Fibroblast of skin of right quadriceps (primary cell): ENCODE results near the gene CCDC141.

Experiments used
- DNase-seq: peaks from one replicate; pipeline ENCODE4 v3.0.0-alpha.2; 2013

CCDC141 gene

GRCh38 chr2:178824181-178824580, 225.8 kb downstream of the CCDC141 start:
- no peak for DNase-seq

DNA sequence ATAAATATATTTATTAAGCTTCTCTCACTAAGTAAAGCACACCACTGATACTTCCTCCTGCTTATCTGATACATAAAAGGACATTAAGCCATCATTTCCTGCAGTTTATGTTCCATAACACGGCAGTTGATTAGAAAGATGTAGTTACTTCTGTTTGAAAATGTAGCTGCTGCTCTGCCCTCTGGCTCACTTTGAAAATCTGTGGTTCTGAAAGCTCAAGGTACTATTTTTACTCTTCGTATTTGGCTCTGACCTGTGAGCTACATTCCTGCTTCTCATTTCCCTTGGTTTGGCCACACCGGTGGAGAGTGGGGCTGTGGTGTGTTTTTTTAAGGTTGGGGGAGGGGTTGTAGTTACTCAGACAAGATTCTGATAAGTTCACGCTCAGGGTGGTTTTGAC, 229.9 kb downstream of the CCDC141 start:
- no peak for DNase-seq

GRCh38 chr2:178819147-178819875, 230.6 kb downstream of the CCDC141 start:
- no peak for DNase-seq

DNA sequence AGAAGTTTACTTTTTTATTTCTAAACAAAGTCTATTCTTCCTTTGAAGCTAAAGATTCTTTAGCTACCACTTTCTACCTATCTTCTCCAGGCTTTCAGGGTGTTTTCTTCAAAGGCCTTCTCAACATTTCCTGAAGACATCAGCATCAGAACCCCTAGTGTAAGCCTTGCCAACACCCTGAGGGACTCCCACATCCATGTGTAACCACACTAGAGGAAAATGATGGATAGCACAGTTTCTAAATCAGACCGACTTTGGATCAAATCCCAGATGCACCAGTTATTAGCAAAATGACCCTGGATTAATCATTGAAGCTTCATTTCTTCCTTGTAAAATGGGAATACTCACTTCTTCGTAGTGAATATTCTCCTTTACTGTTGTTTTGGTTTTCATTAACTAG, 238.0 kb downstream of the CCDC141 start:
- no peak for DNase-seq

DNA sequence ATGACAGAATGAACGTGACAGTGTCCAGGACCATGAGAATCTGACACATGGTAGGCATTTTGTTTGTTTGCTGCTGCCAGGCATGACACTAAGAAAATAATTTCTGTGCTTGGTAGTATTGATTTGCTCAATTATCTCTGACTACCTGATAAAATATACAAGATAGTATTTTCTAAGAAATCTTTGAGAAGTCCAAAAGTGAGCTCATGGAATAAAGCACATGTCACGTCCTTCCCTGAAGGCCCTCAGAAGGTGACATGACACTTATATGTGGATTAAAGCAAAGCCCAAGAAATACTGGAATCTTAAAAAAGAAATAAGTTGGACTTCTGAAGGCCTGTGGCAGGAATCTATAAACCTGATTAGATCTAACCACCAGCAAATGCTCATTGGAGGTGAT, 238.9 kb downstream of the CCDC141 start:
- no peak for DNase-seq

- no peak for DNase-seq
Measured at GRCh38 chr2:178810422-178810821, 239.5 kb downstream of the CCDC141 start.

DNA sequence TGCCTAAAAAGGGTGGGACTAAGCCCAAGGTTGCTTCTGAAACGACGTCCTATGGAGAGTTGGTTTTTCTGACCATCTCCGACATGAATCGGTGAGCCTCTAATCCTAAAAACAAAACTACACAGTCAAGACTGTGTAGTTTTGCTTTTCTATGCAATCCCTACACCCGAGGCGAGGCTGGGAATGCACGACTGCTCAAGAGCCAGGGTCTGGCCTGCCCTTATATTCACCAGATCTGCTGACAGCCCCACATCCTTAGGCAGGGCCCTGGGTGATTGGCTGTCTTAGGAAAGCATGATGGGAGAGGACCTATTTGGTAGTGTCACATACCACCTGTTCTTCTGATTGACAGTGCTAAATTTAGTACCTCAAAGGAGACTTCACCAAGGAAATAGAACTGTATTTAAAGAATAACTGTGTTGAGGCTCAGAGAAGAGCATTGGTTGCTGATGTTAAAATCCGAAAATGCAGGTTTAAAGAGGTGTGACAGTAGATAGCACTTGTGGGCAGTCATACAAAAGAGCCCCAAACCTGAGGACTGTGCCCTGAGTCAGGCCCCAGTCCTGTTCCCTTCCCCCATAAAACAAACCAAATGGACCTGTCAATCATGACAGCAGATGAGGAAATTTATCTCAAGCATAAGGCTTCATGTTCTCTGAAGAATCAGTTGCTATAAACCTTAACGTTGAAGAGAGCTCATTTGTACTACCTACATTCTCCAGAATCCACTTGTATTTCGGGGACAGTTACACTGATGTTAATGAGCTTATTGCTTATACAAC, 242.5 kb downstream of the CCDC141 start, which contains the start of gene TTN:
TTN (minus strand) TSS at position 197 of the 782 bp plus-strand sequence. CDS start 2,781 bp downstream, outside the sequence.
- no peak for DNase-seq

DNA sequence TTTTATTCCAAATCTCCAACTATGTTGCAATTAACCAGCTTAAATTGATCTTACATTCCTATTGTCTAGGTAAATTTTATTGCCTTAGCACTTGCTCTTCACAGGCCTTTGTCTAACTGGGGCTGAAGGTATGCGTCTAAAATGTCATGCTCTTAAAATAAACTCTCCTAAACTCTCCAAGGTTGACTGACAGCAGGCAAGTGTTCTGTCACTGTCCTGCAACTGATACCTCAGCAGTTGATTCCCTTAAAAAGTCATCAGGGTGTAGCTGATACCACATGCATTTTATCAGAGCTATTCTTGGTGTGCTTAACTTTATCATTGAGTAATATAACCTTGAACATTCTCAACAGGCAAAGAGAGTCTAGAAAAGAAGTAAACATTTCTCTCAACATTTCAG, 243.4 kb downstream of the CCDC141 start:
- no peak for DNase-seq

- DNase-seq, result no peak
Measured at GRCh38 chr2:178805457-178805856, 244.5 kb downstream of the CCDC141 start.

DNA sequence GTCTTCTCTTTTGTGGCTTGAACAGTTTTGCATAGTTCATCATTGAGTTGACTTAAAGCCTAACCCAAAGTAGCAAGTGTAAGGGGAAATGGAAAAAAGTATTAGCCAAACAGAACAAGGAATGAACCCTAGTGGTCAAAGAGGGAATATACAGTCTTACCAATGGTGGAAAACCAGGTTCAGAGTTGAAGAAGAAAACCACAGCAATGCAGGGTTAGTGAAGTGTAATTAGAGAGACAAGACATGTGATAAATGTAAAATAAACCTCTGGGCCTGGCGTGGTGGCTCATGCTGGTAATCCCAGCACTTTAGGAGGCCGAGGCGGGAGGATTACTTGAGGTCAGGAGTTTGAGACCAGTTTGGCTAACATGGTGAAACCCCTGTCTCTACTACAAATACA, 245.1 kb downstream of the CCDC141 start:
- peak; percentile 13 for DNase-seq

DNA sequence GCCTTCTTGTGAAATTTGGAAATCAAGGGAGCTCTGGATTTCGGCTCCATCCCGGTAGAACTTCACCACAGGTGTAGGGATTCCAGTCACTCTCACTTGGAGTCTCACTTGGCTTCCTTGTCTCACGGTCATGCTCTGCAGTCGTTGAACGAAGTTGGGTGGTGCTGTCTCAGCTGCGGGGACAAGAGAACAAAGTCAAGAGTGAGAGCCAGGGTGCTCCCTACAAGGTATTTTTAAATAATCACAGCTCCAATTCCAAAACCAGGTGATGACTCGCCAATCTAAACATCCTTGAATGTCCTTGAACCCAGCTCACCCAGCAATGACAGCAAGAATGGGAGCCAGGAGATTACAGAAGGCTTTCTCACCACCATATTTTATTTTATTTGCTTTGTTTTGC, 249.4 kb downstream of the CCDC141 start:
- DNase-seq, result no peak

- no peak for DNase-seq
Measured at GRCh38 chr2:178799305-178799704, 250.6 kb downstream of the CCDC141 start.

DNA sequence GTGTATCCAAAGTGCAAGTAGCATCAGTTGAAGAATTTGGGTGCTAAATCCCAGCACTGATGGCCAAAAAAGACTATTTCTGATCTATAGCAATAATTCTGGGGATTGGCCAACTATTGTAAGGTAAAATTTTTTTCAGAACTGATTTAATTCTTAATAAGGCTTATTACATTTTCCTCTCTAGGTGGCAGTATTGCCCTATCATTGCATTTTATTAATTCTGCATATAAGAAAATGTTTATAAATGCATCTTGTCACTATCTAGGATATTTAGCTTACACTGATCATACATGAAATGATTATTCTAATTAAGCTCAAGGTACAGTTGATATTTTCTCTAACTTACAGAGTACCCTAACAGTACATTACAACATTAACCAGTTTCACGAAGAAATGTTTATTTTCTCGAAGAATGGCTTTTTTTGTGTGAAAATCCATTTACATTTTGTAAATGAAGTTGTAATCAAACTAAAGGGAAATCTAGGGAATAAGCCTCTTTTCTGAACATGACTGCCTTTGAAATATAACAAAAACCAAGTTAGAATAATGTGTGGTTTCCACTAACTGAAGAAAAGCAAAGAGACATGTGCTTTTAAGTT, 253.8 kb downstream of the CCDC141 start:
- peak; percentile 33 for DNase-seq

GRCh38 chr2:178787934-178788333, 262.0 kb downstream of the CCDC141 start:
- DNase-seq, result no peak

- DNase-seq, result no peak
Measured at GRCh38 chr2:178787155-178787554, 262.8 kb downstream of the CCDC141 start.

DNA sequence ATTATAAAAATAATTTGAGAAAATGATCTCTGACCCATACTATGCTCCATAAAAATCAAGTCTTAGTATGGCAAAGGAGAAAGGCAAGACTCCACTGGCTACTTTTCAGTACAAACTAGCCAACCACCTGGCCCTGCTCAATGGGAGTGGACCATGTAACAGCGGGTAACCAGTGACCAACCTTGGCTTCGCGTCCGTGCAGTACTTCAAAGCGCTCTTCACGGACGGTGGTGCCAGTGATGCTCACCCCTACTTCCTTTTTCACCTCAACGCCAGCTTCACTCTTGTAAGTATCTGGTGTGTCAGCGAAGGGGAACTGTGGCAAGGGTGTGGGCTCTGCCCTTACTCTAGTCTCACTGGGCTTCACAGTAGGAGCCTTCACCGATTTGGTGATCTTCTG, 266.0 kb downstream of the CCDC141 start:
- no peak for DNase-seq

GRCh38 chr2:178782236-178782635, 267.7 kb downstream of the CCDC141 start:
- no peak for DNase-seq
